ENCODE data around the gene RFTN1.
A peak's percentile ranks its signal among the peaks of the same experiment; 100 is the strongest.
"Not testable (repeated sequence)": the region's sequence is repeated elsewhere in the genome, so short reads cannot be mapped to it uniquely, and the experiment has no call there.

RFTN1 gene

GRCh38 chr3:16328124-16328523, 185.4 kb downstream of the RFTN1 start:
- DNase-seq (ENCODE audit: low spot score) = no peak

- no peak for DNase-seq (ENCODE audit: low spot score)
These were observed 186.7 kb downstream of the RFTN1 start for GRCh38 chr3:16326724-16327349.

GRCh38 chr3:16325850-16326249, 187.6 kb downstream of the RFTN1 start:
- DNase-seq (ENCODE audit: low spot score) = no peak

- no peak for DNase-seq (ENCODE audit: low spot score)
These were observed 189.8 kb downstream of the RFTN1 start for GRCh38 chr3:16323737-16324136.

- no peak for DNase-seq (ENCODE audit: low spot score)
These were observed 191.3 kb downstream of the RFTN1 start for GRCh38 chr3:16322189-16322588.

- no peak for DNase-seq (ENCODE audit: low spot score)
These were observed 192.8 kb downstream of the RFTN1 start for GRCh38 chr3:16320711-16321110.

GRCh38 chr3:16319723-16320122, 193.8 kb downstream of the RFTN1 start:
- DNase-seq (ENCODE audit: low spot score) = no peak

GRCh38 chr3:16319307-16319706, 194.2 kb downstream of the RFTN1 start:
- peak; percentile 59 for DNase-seq (ENCODE audit: low spot score)

- DNase-seq (ENCODE audit: low spot score) = peak; percentile 52
These were observed 195.3 kb downstream of the RFTN1 start for GRCh38 chr3:16318176-16318575.

GRCh38 chr3:16317561-16317945, 195.9 kb downstream of the RFTN1 start:
- no peak for DNase-seq (ENCODE audit: low spot score)

- no peak for DNase-seq (ENCODE audit: low spot score)
These were observed 196.5 kb downstream of the RFTN1 start for GRCh38 chr3:16316847-16317560.

GRCh38 chr3:16316396-16316795, 197.1 kb downstream of the RFTN1 start:
- DNase-seq (ENCODE audit: low spot score) = no peak

- DNase-seq (ENCODE audit: low spot score) = no peak
These were observed 197.9 kb downstream of the RFTN1 start for GRCh38 chr3:16315623-16316022.

- DNase-seq (ENCODE audit: low spot score) = no peak
These were observed 199.4 kb downstream of the RFTN1 start for GRCh38 chr3:16313886-16314645.

- DNase-seq (ENCODE audit: low spot score) = peak; percentile 81
These were observed 201.5 kb downstream of the RFTN1 start for GRCh38 chr3:16311960-16312451.

GRCh38 chr3:16310486-16310885, 203.0 kb downstream of the RFTN1 start:
- not testable (repeated sequence) for DNase-seq (ENCODE audit: low spot score)

GRCh38 chr3:16309558-16309957, 203.9 kb downstream of the RFTN1 start:
- DNase-seq (ENCODE audit: low spot score) = no peak

- DNase-seq (ENCODE audit: low spot score) = no peak
These were observed 204.8 kb downstream of the RFTN1 start for GRCh38 chr3:16308727-16309126.

GRCh38 chr3:16307832-16308531, 205.5 kb downstream of the RFTN1 start:
- no peak for DNase-seq (ENCODE audit: low spot score)

- no peak for DNase-seq (ENCODE audit: low spot score)
These were observed 208.4 kb downstream of the RFTN1 start for GRCh38 chr3:16305111-16305541.

- DNase-seq (ENCODE audit: low spot score) = no peak
These were observed 209.2 kb downstream of the RFTN1 start for GRCh38 chr3:16304061-16305010.
